HG03196 (cell line): ENCODE data around the gene NELFE.
"Not testable (repeated sequence)": the region's sequence is repeated elsewhere in the genome, so short reads cannot be mapped to it uniquely, and the experiment has no call there.

ENCODE experiments used
- ATAC-seq: cut with Tn5 transposase; IDR thresholded peaks from one replicate; pipeline ENCODE4 v1.9.1; 2021; ENCODE audit not compliant: unreplicated experiment

NELFE gene, protein sequence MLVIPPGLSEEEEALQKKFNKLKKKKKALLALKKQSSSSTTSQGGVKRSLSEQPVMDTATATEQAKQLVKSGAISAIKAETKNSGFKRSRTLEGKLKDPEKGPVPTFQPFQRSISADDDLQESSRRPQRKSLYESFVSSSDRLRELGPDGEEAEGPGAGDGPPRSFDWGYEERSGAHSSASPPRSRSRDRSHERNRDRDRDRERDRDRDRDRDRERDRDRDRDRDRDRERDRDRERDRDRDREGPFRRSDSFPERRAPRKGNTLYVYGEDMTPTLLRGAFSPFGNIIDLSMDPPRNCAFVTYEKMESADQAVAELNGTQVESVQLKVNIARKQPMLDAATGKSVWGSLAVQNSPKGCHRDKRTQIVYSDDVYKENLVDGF

DNA sequence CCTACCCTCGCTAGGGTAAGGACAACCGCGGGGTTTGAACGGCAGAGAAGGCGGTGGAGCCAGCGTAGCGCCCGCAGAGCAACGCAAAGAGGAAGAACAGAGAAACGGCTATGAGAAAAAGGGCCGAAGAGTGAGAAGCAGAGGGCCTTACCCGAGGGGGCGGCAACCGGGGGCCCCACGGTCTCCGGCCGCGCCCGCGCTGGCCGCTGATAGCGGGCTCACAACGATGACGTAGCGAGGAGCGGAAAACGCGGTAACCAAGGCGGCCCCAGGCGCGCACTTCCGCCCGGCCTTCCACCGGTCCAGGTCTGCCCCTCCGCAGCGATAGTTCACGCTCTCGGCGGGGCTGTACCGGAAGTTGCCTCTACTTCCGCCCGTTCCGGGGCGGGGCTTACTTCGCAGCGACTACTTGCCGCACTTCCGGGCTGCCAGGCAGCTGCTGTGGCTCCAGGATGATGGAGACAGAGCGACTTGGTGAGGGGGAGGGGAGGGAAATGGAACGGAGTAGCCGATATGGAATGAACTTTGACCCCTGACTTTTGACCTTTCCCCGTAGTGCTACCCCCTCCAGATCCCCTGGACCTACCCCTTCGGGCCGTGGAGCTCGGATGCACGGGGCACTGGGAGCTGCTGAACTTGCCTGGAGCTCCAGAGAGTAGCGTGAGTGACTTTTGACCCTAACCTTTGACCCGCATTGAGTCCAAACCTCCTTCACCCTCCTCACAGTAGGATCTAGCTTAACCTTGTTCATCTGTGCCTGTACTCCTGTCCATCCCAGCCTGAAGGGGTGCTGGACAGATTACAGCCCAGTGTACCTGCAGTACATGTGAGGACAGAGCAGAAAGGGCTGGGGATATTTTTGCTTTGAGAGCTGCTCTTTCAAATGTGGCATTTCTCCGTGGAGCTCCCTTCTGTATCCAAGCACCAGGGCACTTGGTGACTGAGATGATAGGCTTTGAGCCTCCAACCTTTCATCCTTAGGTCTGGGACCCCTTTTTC is at the start of gene NELFE, which contains the start of gene SKIC2:
Gene NELFE (minus strand): TSS at position 231 of the 999 bp plus-strand sequence. CDS start 525 bp downstream, outside the sequence.
Gene SKIC2 (plus strand): TSS at position 435 of the 999 bp plus-strand sequence. CDS start 18 bp downstream, at position 453.
- ATAC-seq, result peak; percentile 94

GRCh38 chr6:32008037-32008436 is 49.3 kb upstream of the NELFE start:
- not testable (repeated sequence) for ATAC-seq

DNA sequence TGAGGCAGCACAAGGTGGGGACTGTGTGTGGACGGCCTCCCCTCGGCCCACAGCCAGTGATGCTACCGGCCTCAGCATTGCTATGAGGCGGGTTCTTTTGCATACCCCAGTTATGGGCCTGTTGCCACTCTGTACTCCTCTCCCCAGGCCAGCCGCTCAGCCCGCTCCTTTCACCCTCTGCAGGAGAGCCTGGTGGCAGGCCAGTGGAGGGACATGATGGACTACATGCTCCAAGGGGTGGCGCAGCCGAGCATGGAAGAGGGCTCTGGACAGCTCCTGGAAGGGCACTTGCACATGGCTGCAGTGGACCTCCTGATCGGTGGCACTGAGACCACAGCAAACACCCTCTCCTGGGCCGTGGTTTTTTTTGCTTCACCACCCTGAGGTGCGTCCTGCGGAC is 48.3 kb upstream of the NELFE start:
- not testable (repeated sequence) for ATAC-seq

DNA sequence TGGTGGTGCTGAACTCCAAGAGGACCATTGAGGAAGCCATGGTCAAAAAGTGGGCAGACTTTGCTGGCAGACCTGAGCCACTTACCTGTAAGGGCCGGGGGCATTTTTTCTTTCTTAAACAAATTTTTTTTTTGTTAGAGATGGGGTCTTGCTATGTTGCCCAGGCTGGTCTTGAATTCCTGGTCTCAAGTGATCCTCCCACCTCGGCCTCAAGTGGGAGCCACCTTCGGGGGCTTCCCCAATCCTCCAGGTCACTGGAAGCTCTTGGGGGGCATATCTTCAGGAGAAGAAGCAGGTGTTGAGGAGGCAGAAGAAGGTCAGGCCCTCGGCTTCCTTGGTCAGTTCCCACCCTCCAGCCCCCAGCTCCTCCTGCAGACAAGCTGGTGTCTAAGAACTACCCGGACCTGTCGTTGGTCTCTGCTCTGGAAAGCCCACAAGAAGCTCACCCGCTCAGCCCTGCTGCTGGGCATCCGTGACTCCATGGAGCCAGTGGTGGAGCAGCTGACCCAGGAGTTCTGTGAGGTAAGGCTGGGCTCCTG is 47.3 kb upstream of the NELFE start:
- not testable (repeated sequence) for ATAC-seq

- not testable (repeated sequence) for ATAC-seq
These were observed 46.7 kb upstream of the NELFE start for GRCh38 chr6:32005538-32005880.

DNA sequence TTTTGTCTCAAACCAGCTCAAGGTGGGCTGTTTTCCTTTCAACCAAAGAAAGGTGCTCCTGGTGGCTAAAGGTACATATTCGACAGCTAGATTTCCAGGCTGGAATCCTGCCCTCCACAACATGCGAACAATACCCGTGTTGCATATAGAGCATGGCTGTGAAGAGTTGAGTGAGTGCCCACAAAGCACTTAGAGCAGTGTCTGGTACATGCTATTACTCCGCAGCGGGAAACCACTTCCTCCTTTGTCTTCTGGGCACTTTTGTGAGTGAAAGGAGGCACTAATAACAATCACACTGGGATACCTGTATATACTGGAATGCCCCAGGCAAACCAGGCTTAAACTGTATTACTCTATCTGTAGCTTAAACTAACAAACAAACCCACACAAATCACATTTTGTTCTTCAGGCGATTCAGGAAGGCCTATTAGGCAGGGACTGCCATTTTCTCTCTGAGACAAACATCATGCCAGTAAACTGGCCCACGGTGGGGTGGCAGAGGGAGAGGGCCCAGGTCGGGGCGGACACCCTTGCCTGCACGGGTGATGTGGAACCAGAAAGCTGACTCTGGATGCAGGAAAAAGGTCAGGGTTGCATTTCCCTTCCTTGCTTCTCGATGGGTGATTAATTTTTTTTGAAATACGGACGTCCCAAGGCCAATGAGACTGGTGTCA is 46.2 kb upstream of the NELFE start:
- ATAC-seq, result not testable (repeated sequence)

GRCh38 chr6:32004393-32004792 is 45.6 kb upstream of the NELFE start:
- not testable (repeated sequence) for ATAC-seq

GRCh38 chr6:32003301-32003700 is 44.5 kb upstream of the NELFE start:
- ATAC-seq, result not testable (repeated sequence)

DNA sequence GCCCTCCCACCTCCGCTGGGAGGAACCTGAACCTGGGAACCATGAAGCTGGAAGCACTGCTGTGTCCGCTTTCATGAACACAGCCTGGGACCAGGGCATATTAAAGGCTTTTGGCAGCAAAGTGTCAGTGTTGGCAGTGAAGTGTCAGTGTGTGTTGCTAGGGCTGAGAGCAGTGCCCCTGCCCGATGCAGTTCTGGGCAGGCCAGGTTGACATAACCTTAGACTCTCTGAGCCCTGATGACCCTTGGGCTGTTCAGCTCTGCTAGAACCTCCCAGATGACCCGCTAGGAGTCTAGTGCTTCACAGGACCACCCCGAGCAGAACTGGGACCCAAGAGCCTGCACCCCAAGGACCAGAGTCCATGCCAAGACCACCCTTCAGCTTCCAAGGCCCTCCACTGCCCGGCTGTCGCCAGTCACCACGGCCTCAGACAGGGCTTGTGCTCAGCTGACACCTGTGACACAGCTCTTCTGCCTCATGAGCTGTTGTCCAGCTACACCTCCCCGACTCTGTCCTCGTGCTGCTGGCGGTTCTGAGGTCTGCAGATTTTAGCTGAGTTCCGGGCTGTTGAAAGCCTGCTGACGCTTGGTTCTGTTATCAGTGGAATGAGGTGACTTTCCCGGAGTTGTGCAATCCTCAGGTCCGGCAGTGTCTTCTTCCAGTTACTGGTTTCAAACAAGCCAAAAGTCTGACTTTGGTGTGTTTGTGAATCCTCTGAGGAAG is 43.9 kb upstream of the NELFE start:
- not testable (repeated sequence) for ATAC-seq

DNA sequence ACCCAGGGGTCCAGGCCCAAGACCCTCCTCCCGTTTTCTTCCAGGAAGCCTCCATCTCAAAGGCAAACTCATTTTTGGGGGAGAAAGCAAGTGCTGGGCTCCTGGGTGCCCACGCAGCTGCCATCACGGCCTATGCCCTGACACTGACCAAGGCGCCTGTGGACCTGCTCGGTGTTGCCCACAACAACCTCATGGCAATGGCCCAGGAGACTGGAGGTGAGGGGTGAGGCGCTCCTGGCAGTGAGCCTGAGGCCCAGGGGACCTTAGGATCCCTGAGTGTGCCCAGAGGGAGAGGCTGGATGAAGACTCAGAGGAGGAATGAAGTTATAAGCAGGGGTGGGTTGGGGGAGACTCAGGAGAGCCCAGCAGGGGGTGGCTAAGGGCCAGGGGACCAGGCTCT is 37.6 kb upstream of the NELFE start:
- ATAC-seq, result not testable (repeated sequence)

- ATAC-seq, result not testable (repeated sequence)
These were observed 35.6 kb upstream of the NELFE start for GRCh38 chr6:31994421-31994820.

- not testable (repeated sequence) for ATAC-seq
These were observed 30.6 kb upstream of the NELFE start for GRCh38 chr6:31989363-31989762.

DNA sequence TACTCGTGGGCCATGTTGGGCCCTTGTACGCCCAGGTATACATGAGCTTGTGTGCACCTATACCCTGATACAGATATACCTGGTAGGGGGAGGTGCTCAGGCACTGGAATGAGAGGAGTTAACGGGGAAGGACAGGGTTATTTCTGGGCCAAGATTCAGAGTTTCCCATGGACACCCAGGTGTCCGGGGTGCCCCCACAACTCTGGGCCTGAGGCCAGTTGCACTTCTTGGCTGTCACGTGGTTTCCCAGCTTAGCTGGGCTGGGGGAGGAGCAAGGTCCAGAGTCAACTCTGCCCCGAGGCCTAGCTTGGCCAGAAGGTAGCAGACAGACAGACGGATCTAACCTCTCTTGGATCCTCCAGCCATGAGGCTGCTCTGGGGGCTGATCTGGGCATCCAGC is 23.0 kb upstream of the NELFE start, which contains the start of gene C4A:
Gene C4A (plus strand): TSS at position 314 of the 400 bp plus-strand sequence. CDS start 51 bp downstream, at position 365.
- ATAC-seq, result not testable (repeated sequence)

GRCh38 chr6:31980998-31981397 is 22.2 kb upstream of the NELFE start:
- ATAC-seq, result not testable (repeated sequence)

DNA sequence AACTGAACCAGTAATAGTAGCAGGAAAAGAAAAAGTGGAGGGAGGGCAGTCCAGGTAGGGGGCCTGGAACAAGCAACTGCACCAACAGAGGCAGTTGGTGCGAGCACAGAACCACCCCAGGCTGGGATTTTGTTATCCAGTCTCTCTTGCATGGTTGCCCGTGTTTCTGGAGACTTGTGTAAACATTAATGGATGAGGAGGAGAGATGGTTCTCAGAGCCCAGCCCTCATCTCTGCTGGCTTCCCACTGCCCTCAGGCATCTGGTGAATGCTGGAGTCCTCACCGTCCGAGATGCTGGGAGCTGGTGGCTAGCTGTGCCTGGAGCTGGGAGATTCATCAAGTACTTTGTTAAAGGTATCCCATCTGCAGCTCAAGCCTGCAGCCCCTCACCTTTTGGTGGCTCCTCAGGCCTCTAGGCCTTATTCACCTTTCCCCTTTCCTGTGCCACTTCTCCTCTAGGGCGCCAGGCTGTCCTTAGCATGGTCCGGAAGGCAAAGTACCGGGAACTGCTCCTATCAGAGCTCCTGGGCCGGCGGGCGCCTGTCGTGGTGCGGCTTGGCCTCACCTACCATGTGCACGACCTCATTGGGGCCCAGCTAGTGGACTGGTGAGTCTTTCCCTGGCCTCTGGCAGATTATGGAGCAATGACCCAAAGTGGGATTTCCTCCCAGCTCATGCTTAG is 21.6 kb upstream of the NELFE start:
- ATAC-seq, result not testable (repeated sequence)

- ATAC-seq, result no peak
These were observed 20.6 kb upstream of the NELFE start for GRCh38 chr6:31979238-31979898.

DNA sequence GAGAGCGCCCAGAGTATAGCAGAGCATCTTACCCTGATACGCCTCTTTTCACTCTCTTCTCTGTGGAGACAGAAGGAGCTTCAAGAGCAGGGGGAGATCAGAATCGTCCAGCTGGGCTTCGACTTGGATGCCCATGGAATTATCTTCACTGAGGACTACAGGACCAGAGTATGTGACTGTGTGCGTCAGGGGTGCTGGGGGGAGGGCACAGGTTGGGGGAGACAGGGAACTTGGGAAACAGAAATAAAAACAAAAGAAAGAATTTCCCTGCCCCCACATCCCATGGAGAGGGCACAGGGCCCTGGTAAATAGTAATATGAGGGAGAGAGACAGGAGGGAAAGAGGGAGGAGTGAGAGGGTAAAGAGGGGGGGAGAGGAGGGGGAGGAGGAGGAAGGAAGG is 20.1 kb upstream of the NELFE start:
- no peak for ATAC-seq

DNA sequence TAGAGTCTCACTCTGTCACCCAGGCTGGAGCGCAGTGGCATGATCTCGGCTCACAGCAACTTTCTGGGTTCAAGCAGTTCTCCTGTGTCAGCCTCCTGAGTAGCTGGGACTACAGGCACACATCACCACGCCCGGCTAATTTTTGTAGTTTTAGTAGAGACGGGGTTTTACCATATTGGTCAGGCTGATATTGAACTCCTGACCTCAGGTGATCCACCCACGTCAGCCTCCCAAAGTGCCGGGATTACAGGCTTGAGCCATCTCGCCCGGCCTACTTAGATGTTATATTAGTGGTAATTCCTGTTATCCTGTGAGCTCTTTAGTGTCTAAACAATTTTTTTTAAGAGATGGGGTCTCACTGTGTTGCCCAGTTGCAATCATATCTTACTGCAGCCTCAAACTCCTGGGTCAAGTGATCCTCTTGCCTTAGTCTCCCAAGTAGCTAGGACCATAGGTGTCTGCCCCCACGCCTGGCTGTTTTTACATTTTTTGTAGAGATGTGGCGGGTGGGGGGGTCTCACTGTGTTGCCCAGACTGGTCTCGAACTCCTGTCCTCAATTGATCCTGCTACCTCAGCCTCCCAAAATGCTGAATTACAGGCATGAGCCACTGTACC is 19.2 kb upstream of the NELFE start:
- no peak for ATAC-seq
